Calu3 (cell line): ENCODE measurements around the gene CETP. TPM values are rescaled to one million over a fixed set of nuclear protein-coding genes. Genes with fewer than 3 reads are reported as not detected.
A peak's percentile ranks its signal among the peaks of the same experiment; 100 is the strongest.

ENCODE experiments used
- BruUV-seq: library from RNA; stranded (reverse); fragments of 400-500 nt; replicated peaks from 2 replicates; lab custom pipeline; 2021; lab: Mats Ljungman, UMichigan
- CTCF ChIA-PET: fragments of 300-600 bp; sonication (Branson Sonifier 250); formaldehyde crosslinking; loops from one replicate; lab custom pipeline; 2022; ENCODE audit warnings: antibody characterized with exemption; lab: Charles Lee
- DNase-seq: peaks from one replicate; pipeline ENCODE4 v3.0.0; 2022
- H3K27ac Mint-ChIP-seq: one replicate; pipeline ENCODE4 v1.8.0; 2022; ENCODE audit warnings: mixed read lengths; ENCODE audit not compliant: unreplicated experiment
- H3K27me3 Mint-ChIP-seq: one replicate; pipeline ENCODE4 v1.8.0; 2022; ENCODE audit warnings: mixed read lengths; ENCODE audit not compliant: unreplicated experiment
- H3K36me3 Mint-ChIP-seq: one replicate; pipeline ENCODE4 v1.8.0; 2022; ENCODE audit warnings: mild to moderate bottlenecking, moderate library complexity, mixed read lengths; ENCODE audit not compliant: insufficient read depth, unreplicated experiment
- H3K4me1 Mint-ChIP-seq: one replicate; pipeline ENCODE4 v1.8.0; 2022; ENCODE audit warnings: mild to moderate bottlenecking, low read depth, mixed read lengths; ENCODE audit not compliant: unreplicated experiment
- H3K4me3 Mint-ChIP-seq: one replicate; pipeline ENCODE4 v1.8.0; 2022; ENCODE audit warnings: mild to moderate bottlenecking, low read depth, moderate library complexity, mixed read lengths; ENCODE audit not compliant: unreplicated experiment
- H3K9me3 Mint-ChIP-seq: one replicate; pipeline ENCODE4 v1.8.0; 2022; ENCODE audit warnings: low read depth, mixed read lengths; ENCODE audit not compliant: unreplicated experiment
- CTCF ChIP-seq: fragments of 200-600 bp; IDR thresholded peaks from one replicate; pipeline ENCODE4 v1.8.0; 2022; ENCODE audit warnings: antibody characterized with exemption; ENCODE audit not compliant: unreplicated experiment
- intact Hi-C: fragments of 100-400 bp; cut with micrococcal nuclease; formaldehyde crosslinking; loops from one replicate; pipeline ENCODE4 v1.10.0; 2022; ENCODE audit not compliant: unreplicated experiment
- total RNA-seq: library from RNA; stranded (reverse); gene quantifications from 2 replicates; pipeline ENCODE4 v1.2.3, GENCODE V29; 2022

CETP gene
- total RNA-seq, 1 experiment from 2014 or later = not detected

GRCh38 chr16:57000271-57001025, 38.7 kb downstream of the CETP start:
- CTCF ChIA-PET = no interaction called here
- BruUV-seq = no TSS peak

GRCh38 chr16:57001026-57001679, 39.4 kb downstream of the CETP start:
- no TSS peak for BruUV-seq
- TF ChIP-seq CTCF = no peak
- Mint-ChIP-seq H3K4me1 (no peaks in the 10 kb centered on the region), H3K9me3 (no peaks in the 10 kb centered on the region), H3K27me3 (peaks cover 10% of the 10 kb centered on the region), H3K4me3 (no peak overlapping the region), H3K27ac (no peak overlapping the region), H3K36me3 (peaks cover 4% of the 10 kb centered on the region)
- CTCF ChIA-PET = interaction anchor here (0.6 kb wide), 1 partner anchor 673 kb away, joined by 6 read pairs; no protein-coding TSS in a partner anchor
- intact Hi-C loops = no loop called here
- no peak for DNase-seq

More at GRCh38 chr16:57000271-57001025, 38.7 kb downstream of the CETP start:
- H3K4me1 Mint-ChIP-seq = no peaks in the 10 kb centered on the region
- H3K27ac Mint-ChIP-seq = no peak overlapping the region
- H3K27me3 Mint-ChIP-seq = peaks cover 10% of the 10 kb centered on the region
- H3K9me3 Mint-ChIP-seq = no peaks in the 10 kb centered on the region
- DNase-seq = peak; percentile 37
- intact Hi-C loops = no loop called here
- H3K4me3 Mint-ChIP-seq = no peak overlapping the region
- H3K36me3 Mint-ChIP-seq = peaks cover 4% of the 10 kb centered on the region
- TF ChIP-seq CTCF = no peak

- no peak overlapping the region for H3K4me3 Mint-ChIP-seq
- no peaks in the 10 kb centered on the region for H3K9me3 Mint-ChIP-seq
- CTCF ChIA-PET = no interaction called here
- no peak overlapping the region for H3K27ac Mint-ChIP-seq
- no peaks in the 10 kb centered on the region for H3K4me1 Mint-ChIP-seq
- DNase-seq = no peak
- BruUV-seq = no TSS peak
- H3K27me3 Mint-ChIP-seq = peaks cover 10% of the 10 kb centered on the region
- intact Hi-C loops = no loop called here
- peaks cover 4% of the 10 kb centered on the region for H3K36me3 Mint-ChIP-seq
- TF ChIP-seq CTCF = no peak
Measured at GRCh38 chr16:57003439-57004386, 42.0 kb downstream of the CETP start.
